HG03103 (cell line): ENCODE measurements around the gene COLEC12.
"Not testable (repeated sequence)": the region's sequence is repeated elsewhere in the genome, so short reads cannot be mapped to it uniquely, and the experiment has no call there.

Source experiments
- ATAC-seq: cut with Tn5 transposase; IDR thresholded peaks from one replicate; pipeline ENCODE4 v1.9.1; 2021; ENCODE audit warnings: low read depth; ENCODE audit not compliant: unreplicated experiment

COLEC12 gene

DNA sequence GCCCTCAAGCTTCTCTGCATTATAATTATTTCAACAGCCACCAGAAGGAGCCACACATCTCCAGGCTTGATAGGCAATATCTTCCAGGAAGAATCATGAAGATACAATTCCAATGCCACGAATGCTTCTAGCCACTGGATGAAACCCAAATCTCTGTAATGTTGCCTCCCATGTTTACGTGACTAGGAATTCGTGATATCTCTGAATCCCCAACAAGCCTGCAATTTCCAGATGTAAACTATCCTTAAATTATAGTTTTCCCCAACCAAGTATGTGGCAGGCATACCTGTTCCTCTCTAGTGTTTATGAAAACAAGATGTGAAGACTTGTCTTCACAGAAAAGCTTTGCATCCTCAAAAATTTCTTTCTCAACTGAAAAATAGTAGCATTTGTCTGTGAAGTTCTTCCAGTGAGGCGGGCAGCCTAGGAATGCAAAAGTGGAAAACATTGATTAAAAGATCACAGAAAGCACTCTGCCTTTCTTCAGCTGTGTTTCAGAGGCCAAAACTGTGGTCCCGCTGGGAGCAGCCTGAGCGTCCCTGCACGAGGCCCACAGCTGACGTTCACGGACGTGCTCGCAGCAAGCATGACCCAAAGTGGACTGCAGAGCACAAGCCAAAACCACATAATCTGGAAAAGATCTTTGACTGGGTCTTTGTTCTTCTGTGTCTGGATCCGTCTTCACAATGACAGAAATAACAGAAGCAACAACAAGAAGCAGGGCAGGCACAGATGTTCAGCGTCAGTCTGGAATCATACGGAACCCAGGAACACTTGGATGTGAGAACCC lies 167.6 kb downstream of the COLEC12 start:
- ATAC-seq, result no peak

DNA sequence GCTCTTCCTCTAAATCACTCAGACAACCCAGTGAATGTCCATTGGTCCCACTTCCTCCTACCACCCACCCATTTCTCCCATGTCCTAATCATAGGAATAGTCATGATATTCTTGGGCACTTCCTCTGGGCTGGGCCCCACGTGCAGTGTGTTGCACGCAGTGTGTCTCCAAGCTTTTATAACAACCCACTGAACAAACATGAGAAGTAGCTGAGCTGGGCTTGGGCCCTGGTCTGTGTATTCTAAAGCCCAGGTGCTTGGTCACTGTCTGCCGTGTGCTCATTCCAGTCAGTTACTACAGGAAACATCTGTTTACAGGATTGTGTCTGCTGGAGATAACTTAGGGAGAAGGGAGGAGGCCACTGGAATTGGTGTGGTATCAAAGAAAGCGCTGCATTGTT lies 168.5 kb downstream of the COLEC12 start:
- no peak for ATAC-seq

DNA sequence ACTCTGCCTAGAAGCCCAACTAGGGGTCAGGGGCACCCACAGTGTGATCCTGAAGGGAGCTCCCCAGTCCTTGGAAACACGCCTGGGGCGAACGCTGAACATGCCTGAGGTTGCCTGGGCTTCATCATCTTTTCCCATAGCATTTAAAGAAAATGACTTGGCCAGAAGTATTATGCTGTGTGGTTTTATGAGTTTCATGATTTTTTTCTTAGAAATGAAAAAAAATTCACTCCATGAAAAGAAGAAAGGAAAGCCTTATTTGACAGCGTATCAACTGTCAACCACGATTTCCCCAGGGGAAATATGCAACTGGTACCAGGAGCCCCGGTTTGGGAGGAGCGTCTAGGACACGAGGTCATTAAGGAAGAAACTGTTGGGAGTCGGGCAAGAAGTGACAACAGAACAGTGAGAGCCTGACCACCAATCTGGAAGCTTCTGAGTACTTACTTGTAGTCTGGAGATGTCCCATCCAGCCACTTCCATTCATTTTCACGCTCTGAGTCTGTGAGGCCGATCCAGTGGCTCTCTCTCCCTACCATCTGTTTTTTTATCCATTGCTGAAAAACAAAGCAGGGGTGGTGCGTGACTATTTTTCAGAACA lies 169.2 kb downstream of the COLEC12 start:
- ATAC-seq, result no peak

DNA sequence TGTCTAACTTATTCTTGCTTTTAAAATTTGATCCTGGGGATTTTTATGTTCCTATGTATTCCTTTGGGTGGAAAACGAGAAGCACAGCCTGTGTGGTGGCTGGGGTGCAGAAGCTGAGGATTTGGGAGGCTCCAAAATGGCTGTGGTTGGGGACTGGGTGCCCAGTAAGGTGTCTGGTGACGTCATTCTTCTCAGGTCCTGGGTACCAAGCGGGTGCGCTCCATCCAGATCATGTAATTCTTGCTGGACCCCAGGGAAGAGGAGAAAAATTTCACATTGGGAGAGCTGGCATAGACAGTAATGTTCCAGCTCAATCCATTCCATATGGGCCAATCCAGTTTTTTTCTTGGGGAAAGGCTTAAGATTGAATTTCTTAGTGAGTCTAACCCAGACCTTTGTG lies 171.6 kb downstream of the COLEC12 start:
- ATAC-seq, result no peak

DNA sequence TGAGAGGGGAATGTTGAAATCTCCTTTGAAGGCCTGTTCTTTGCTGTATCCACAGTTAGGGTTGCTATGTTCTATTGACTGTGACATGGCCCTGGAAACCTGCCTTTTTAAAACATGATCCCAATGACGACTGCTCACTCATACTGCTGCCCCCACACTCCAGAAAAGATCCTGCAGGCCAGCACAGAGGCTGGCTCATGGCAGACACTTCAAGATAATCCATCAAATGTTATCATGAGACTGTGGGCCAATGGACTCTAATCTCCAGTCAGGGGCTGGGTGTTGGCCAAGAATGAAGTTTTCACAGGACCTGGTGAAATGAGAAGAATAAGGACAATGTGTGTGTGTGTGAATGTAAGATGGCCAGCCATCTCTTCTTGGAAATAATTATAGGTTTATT lies 173.7 kb downstream of the COLEC12 start:
- ATAC-seq, result no peak

DNA sequence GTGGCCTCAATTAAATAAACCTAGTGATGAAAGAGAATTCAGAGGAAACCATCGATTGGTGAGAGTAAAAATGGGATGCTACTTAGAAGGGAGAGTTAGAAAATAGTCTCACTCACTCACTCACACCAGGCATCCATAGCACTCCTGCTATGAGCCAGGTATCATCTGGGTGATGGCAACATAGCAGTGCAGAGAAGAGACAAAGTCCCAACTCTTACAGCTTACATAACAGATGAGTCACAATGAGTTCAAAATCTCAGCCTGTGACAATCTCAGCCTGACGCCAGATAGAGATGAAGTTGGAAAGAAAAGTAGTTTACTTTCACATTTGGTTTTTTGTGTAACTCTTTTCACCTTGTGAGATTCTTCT lies 177.3 kb downstream of the COLEC12 start:
- ATAC-seq, result no peak

DNA sequence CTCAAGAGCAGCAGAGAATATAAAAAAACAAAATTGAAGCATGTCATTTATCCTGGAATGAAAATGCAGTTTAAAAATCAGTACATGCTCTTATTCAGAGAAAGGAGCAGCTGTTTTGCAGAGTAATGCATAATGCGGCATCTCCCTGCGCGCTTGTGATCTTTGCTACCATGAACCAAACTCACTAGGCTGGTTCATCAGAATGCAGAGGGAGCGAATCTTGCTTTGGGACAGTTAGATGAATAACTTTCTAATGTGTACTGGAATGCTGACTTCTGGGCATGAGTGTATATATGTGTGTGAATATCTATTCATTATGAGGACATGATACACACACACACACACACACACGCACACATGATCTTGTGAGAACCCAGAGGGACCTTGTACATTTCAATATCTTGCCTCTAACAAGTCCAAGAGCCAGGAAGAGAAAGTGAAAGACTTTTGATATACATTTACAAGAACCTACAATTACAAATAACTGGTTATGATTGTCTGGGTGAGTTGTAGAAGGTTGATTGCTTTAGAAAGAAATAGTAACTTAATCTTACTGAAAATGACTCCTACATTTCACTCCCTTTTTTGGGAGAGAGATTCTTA lies 178.5 kb downstream of the COLEC12 start:
- no peak for ATAC-seq

DNA sequence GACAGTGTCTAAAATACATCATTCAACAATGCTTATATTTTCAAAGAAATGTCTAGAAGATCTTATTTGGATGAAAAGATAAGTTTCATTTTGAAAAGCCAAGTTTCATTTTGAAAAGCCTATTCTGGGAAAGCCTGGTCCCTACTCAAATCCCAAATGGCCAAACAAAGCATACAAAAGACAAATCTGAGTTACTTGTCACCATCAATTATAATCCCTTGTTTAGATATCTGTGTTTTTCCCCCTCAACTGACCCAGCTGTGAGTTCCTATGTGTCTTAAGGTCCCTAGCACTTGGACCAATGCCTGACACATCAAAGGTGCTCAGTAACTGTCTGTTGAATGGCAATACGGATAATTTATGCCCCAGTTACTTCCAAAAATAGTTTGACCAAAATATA lies 180.3 kb downstream of the COLEC12 start:
- no peak for ATAC-seq

DNA sequence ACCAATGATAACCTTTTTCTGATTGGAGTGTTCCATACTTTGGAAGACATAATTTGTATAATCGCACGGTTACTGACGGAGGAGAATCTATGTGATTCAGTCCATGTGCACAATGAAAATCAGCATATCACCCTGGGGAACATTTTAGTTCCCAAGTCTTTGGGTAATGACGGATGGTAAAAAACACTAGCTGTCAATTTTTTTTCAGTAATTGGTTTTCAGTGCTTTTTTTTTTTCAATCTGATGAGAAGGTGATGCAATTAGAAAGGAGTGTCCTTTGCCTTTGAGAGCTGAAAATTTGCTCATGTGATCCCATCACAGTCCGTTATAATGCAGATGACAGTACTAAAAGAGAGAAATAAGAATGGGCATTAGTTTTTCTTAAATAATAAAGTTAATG lies 180.8 kb downstream of the COLEC12 start:
- no peak for ATAC-seq

DNA sequence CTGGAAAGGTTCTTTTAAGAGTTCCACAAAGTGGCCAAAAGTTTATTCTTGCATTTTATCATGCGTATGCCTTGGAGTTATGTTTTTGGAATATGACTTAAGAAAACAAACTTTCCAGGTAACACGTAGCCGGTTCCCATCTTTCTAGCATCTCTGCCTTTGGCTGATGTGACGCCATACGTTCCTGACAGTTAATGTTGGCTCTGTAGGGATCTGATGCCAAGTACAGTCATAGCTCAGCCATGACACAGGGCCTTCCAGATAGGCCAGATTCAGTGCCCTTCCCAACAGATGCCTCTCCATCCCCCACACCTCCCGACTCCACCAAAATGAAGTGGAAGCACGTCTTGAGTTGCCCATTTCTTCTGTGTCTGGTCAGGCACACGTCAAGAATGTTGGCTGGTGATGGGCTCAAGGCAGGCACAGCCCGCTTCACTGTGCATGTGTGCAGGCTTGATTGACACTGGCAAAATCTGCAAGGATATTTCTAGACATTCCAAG lies 181.7 kb downstream of the COLEC12 start:
- ATAC-seq, result no peak

DNA sequence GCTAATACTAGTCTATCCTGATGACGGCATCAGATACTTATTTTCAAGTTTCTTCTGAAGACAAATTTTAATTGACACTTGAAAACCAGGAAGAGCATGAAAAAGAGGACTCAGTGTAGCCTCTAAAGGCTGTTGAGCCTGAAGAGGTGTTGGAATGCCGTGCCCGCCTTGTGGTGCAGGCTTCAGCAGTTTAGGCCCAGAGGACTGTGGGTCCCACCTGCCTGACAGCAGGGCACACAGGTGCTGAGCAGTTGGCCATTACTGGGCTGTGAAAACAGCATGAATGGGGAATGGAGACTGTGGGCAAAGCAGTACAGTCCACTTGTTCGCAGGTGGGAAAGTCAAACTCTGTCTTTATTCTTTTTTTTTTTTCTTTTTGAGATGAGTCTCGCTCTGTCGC lies 182.9 kb downstream of the COLEC12 start:
- no peak for ATAC-seq

DNA sequence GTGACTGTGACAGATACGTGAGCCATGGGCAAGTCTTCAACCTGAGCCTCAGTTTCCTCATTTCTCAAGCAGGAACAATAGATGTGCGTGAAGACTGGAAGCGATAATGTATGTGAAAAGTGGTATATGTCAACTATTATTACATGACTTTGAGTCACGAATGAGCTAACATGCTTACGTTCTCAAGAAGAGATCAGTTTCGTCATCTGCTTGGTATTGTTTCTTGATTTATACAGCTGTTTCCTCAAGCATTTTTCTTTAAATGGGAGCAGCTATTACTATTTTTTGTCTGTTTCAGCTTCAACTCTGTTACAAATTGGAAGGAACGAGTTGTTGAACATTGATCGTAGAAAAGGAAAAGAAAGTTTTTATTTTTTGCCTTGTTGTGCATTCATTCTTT lies 184.1 kb downstream of the COLEC12 start:
- no peak for ATAC-seq

DNA sequence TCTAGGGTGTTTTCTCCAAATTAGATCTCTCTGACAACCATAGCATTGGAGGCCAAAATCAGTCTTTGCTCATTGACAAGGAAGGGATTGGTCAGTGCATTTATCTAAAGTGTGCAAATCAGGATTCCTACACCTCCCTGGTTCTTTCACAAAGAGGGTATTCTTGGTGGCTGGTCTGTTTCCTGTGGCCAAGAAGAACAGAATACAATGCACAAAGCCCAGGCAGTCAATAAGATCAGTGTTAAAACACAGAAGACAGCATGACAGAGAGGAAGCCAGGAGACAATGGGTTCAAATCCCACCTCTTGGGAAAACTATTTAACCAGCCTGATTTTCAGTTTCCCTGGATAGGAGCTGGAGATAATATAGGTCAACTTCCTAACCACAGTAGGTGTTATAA lies 186.6 kb downstream of the COLEC12 start:
- no peak for ATAC-seq

DNA sequence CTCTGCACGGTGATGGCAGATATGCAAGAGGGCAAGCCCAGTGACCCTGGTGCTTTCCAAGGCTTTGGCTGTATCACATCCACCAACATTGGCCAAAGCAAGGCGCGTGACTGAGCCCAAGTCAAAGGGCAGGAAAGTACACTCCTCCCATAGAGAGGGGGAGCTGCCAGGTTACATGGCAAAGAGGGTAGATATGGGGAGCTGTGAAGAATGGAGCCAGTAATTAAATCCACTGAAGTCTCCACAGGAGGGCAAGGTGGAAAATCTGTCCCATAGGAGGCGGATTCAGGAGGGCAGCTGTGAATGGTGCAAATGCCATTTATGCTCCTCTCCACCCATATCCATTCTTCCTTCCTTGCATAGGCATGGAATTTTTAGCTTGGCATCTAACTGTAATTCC lies 188.1 kb downstream of the COLEC12 start:
- no peak for ATAC-seq

DNA sequence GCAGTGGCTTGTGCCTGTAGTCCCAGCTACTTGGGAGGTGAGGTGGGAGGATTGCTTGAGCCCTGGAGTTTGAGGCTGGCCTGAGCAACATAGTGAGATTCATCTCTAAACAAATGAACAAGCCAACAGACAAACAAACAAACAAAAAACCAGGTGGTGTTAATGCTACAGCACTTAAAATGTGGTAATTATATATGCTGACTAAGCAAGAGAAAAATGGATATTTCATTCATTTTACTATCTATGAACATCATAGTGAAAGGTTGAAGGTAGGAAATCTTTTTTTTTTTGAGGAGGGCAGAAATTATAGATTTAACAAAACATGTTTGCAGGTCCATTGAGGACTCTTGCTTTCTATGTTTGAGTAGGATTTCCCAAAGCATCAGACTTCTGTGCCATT lies 190.5 kb downstream of the COLEC12 start:
- ATAC-seq, result no peak

DNA sequence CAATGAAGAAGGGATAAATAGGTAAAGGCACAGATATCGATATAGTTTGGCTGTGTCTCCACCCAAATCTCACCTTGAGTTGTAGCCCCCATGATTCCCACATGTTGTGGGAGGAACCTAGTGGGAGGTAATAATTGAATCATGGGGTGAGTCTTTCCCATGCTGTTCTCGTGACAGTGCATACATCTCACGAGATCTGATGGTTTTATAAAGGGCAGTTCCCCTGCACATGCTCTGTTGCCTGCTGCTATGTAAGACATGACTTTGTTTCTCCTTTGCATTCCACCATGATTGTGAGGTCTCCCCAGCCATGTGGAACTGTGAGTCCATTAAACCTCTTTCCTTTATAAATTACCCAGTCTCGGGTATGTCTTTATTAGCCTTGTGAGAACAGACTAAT lies 192.4 kb downstream of the COLEC12 start:
- ATAC-seq, result not testable (repeated sequence)

DNA sequence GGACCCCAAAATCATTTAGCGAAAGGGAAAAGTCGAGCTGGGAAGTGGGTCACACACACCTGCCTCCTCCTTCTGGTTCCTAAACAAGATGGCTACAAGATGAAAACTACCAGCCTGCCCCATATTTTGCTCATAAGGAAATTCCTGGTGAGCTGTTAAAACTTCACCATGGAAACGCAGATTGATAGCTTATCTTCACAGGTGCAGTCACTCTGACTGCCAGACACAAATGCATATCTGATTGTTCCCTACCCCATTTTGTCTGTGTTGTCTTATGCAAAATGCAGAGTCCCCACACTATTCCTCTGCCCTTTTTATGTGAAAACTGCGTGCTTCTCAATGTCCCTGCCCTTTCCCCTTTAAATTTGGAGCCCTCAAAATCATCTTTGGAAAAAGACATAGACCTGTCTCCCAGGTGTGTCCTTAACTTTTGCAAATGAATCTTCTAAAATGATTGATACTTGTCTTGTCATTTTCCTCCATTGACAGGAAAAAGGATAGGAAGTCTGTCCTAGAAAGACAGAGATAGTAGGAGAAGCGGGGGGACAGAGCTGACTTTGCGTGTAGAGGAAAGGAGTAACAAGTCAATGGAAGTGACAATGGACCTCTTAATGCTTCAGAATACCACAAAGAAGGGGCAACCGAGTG lies 193.8 kb downstream of the COLEC12 start:
- ATAC-seq, result no peak

DNA sequence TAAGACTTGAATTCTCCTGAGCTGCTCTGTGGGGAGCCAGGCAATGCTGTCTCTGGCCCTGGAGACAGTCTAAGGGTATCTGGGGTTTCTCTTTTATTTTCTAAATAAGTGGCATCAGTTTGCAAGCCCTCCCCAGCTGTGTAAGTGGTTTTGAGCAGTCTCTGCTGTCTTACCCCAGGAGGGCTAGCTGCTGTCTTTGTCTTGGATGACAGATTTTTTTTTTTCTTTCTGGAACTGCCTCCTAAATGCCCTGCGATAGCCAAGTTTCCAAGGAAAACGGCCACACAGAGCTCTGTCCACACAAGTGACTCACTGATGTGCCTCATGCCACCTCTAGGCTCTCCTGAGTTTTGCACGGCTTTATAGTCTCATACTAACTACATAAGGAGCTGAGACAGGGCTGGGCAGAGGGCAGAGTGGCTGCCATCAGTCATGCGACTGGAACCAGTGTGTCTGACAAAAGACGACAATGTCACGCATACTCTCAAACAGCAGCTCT lies 195.4 kb downstream of the COLEC12 start:
- no peak for ATAC-seq

DNA sequence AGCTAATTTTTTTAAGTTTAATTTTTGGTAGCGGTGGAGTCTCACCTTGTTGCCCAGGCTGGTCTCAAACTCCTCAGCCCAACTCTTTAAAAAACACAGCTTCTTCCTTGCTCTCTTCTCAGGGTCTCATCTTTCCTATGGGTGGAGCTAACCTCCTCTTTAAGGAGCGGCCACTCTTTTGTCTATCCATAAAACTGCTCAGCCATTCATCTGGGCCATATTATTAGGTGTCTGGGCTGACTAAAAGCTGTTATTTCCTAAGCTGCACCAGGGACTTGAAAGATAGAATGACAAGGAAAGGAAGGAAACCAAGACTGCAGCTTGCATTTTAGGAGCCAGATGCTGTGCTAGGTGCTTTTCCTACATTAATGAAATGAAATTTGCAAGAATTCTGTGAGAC lies 196.9 kb downstream of the COLEC12 start:
- no peak for ATAC-seq

DNA sequence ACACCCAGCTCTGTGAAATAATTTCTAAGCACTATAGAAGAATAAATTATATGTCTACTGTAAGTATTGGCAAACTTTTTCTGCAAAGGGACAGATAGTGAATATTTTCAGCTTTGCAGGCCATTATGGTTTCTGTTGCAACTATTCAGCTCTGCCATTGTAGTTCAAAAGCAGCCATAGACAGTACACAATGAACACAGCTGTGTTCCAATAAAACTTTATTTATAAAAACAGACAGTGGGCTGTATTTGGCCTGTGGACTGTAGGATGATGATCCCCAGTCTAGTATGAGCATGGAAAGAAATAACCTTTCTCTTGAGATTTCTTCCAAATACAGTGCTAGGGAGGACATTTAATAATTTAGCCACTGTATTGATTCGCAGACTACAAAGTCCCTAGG lies 197.5 kb downstream of the COLEC12 start:
- ATAC-seq, result no peak

DNA sequence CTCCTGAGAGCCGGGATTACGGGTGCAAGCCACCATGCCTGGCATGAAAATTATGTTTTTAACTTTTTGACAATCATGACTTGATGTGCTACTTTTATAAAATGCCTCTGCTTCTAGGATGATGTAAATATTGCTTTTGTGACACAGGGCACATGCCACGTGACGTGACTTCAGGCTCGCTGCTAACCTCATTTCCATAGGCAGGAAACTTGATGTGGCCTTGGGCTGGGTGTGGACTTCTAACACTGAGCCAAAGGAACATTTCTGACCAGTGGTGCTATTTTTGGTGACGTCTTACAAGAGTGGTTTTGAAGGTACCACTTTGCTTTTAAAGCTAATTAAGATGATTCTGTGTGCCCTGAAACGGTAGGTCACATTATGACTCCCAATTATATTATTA lies 198.4 kb downstream of the COLEC12 start:
- ATAC-seq, result no peak
